ENCODE measurements around the gene CEMP1.

The CEMP1 gene

DNA sequence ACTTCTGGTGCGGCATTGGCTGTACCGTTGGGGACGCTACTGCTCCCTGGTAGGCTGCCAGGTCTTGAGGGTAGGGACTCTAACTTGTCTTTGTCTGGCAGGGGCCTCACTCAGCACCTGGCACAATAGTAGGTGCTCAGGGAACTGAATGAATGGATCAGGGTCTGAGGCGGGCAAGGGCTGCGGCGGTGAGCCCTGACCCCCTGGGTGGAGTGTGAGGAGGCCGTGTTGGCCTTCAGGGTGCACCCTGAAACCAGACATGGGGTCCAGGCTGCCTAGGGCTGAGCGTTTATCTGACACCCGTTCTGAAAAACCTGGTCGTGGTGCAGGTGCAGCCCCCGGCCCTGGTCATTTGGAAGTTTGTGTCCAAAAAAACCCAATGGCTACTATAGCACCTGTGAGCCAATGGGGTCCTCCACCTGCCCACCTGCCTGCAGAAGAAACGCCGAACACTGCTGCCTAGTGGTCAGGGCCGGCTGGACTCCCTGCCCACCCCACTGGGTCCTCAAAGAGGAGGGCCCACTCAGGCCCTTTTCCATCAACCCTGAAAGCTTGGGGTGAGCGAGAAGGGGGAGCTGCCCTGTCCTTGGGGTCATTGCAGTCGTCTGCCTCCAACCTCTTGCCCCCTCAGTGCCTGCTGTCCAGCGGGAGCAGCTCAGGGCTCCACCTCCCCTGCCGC lies 22.3 kb downstream of the CEMP1 start:
- H3K9me3 ChIP-seq (ENCODE audit: control insufficient read depth, insufficient read depth, low read length) = no peaks in the 10 kb centered on the region
- H3K27ac ChIP-seq (ENCODE audit: low read depth, low read length) = no peak overlapping the region
- H3K4me1 ChIP-seq (ENCODE audit: control insufficient read depth, insufficient read depth, low read length) = peaks cover 16% of the 10 kb centered on the region; the same call in 1 of the 2 replicates
- H3K27me3 ChIP-seq (ENCODE audit: control insufficient read depth, insufficient read depth, low read length) = no peaks in the 10 kb centered on the region
- H3K36me3 ChIP-seq (ENCODE audit: control insufficient read depth, insufficient read depth, low read length) = no peaks in the 10 kb centered on the region
- H3K9ac ChIP-seq (ENCODE audit: low read depth, low read length) = no peak overlapping the region
- no peak overlapping the region for H3K4me3 ChIP-seq (ENCODE audit: low read depth, low read length)

DNA sequence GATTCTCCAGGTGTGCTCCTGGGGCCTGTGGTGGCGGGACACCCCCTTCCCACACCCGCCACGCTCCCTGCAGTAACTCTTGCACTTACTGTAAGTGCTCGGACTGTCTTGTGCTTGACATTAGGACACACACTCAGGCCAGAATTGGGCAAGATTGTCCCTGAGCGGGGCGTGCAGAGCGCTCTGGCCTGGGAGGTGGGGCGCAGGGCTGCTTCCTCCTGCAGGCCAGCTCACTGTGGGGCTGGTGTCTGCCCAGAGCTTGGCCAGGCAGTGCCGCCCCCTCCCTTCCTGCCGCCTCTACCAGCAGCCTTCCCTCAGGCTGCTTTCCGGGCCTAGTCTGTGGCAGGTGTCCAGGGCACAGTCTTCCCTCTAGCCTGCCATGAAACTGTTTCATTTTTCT lies 23.5 kb downstream of the CEMP1 start:
- H3K9me3 ChIP-seq (ENCODE audit: control insufficient read depth, insufficient read depth, low read length) = no peaks in the 10 kb centered on the region
- H3K4me3 ChIP-seq (ENCODE audit: low read depth, low read length) = no peak overlapping the region
- H3K4me1 ChIP-seq (ENCODE audit: control insufficient read depth, insufficient read depth, low read length) = peaks cover 10% of the 10 kb centered on the region; the same call in 1 of the 2 replicates
- no peaks in the 10 kb centered on the region for H3K27me3 ChIP-seq (ENCODE audit: control insufficient read depth, insufficient read depth, low read length)
- H3K36me3 ChIP-seq (ENCODE audit: control insufficient read depth, insufficient read depth, low read length) = no peaks in the 10 kb centered on the region
- no peak overlapping the region for H3K9ac ChIP-seq (ENCODE audit: low read depth, low read length)
- H3K27ac ChIP-seq (ENCODE audit: low read depth, low read length) = no peak overlapping the region

DNA sequence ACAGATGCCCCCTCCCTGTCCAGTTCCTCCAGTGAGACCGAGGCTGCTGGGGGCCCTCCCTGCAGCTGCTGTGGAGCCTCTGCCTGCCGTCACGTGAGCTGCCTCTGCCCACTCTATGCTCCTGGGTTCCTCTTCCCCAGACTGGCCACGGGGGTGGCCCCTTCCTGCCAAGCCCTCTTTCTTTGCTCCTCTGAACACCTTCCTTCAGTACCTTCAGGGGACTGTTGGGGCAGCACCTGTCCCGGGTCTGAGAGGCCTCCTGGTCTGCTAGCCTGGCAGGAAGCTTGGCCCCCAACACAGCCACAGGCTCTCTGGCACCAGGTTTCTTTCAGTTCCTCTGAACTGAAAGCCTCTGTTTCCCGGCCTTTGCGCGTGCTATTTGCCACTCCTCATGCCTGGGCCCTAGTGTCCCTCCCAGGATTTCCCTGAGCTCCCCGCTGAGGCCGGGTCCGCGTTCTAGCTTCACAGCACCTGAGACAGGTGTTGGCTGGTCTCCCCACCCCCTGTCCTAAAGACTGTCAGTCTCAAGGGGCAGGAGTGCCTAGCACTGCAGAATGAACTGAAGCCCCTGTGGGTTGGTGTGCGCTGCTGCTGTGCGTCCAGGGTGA lies 24.1 kb downstream of the CEMP1 start:
- H3K4me3 ChIP-seq (ENCODE audit: low read depth, low read length) = no peak overlapping the region

DNA sequence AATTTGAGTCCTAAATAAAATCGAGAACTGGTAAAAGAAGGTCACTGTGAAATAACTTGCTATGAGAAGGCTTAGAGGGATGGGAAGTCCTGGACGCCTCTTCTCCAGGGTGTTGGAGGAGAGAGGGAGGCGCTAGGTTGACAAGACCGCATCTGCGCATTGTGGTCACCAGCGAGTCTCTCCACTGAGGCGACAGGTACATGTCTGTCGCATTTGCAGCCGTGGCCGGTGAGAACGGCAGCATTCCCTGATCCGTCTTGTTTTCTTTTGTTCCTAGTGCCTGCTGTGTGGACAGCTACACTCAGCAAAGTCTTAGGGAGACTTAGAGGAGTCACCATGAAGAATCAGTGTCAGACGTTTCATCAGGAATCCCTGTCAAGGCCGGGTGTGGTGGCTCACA lies 25.5 kb downstream of the CEMP1 start:
- H3K9ac ChIP-seq (ENCODE audit: low read depth, low read length) = no peak overlapping the region
- H3K27me3 ChIP-seq (ENCODE audit: control insufficient read depth, insufficient read depth, low read length) = no peaks in the 10 kb centered on the region
- H3K4me3 ChIP-seq (ENCODE audit: low read depth, low read length) = no peak overlapping the region
- peaks cover 8% of the 10 kb centered on the region for H3K4me1 ChIP-seq (ENCODE audit: control insufficient read depth, insufficient read depth, low read length)
- H3K27ac ChIP-seq (ENCODE audit: low read depth, low read length) = no peak overlapping the region
- H3K36me3 ChIP-seq (ENCODE audit: control insufficient read depth, insufficient read depth, low read length) = no peaks in the 10 kb centered on the region
- no peaks in the 10 kb centered on the region for H3K9me3 ChIP-seq (ENCODE audit: control insufficient read depth, insufficient read depth, low read length)

More for the DNA sequence above, 24.1 kb downstream of the CEMP1 start:
- Histone ChIP-seq H3K36me3 (ENCODE audit: control insufficient read depth, insufficient read depth, low read length) (no peaks in the 10 kb centered on the region), H3K9ac (ENCODE audit: low read depth, low read length) (no peak overlapping the region), H3K4me1 (ENCODE audit: control insufficient read depth, insufficient read depth, low read length) (0 out of 2 replicates have a peak, but pooled peaks cover 7% of the 10 kb centered on the region), H3K27ac (ENCODE audit: low read depth, low read length) (no peak overlapping the region), H3K27me3 (ENCODE audit: control insufficient read depth, insufficient read depth, low read length) (no peaks in the 10 kb centered on the region), H3K9me3 (ENCODE audit: control insufficient read depth, insufficient read depth, low read length) (no peaks in the 10 kb centered on the region)

DNA sequence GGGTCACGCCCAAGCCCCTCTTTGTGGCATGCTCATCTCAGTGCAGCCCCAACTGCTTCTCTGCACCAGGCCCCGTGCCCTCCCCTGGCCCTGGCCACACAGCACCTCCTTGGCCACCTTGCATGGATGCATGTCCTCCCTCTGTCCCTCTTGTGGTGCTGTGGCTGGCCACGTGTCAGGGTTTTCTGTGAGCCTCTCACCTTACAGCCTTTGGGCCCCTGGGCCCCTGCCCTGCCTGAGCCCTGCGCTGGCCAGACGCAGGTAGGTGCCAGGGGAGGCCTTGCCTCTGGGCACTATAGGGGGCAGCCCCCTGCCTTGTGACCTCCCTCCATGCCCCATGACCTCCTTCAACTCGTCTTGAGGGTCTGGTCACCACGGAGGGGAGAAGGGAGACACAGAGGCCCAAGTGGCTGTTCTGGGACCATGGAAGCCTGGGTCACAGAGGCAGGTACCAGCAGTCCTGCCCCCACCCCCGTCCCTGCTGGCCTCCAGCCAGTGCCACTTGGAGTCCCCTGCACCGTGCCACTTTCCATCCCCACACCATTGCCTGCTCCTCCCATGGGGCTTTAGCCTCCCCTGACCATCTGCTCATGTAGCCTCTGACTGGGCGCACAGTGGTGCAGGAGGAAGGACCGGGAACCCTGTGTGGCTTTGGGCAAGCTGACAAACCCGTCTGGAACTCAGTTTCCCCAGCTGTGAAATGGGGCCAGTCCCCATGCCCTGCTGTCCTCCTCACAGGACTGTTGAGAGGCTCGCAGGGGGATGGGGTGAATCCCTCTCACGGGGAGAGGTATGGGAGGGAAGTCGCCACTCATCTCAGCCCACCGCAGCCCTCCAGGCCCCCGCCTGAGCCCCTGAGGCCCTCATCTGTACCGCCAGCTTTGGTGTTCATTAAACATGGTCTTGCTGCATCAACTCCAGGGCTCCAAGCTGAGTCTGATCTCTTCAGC lies 29.0 kb downstream of the CEMP1 start:
- peak overlapping the region; percentile 33 for H3K27ac ChIP-seq (ENCODE audit: low read depth, low read length)
- no peaks in the 10 kb centered on the region for H3K9me3 ChIP-seq (ENCODE audit: control insufficient read depth, insufficient read depth, low read length)
- peaks cover 8% of the 10 kb centered on the region for H3K4me1 ChIP-seq (ENCODE audit: control insufficient read depth, insufficient read depth, low read length)
- no peak overlapping the region for H3K9ac ChIP-seq (ENCODE audit: low read depth, low read length)
- peak overlapping the region; percentile 58; the same call in 1 of the 2 replicates for H3K4me3 ChIP-seq (ENCODE audit: low read depth, low read length)
- H3K36me3 ChIP-seq (ENCODE audit: control insufficient read depth, insufficient read depth, low read length) = peaks cover 16% of the 10 kb centered on the region
- no peaks in the 10 kb centered on the region for H3K27me3 ChIP-seq (ENCODE audit: control insufficient read depth, insufficient read depth, low read length)

DNA sequence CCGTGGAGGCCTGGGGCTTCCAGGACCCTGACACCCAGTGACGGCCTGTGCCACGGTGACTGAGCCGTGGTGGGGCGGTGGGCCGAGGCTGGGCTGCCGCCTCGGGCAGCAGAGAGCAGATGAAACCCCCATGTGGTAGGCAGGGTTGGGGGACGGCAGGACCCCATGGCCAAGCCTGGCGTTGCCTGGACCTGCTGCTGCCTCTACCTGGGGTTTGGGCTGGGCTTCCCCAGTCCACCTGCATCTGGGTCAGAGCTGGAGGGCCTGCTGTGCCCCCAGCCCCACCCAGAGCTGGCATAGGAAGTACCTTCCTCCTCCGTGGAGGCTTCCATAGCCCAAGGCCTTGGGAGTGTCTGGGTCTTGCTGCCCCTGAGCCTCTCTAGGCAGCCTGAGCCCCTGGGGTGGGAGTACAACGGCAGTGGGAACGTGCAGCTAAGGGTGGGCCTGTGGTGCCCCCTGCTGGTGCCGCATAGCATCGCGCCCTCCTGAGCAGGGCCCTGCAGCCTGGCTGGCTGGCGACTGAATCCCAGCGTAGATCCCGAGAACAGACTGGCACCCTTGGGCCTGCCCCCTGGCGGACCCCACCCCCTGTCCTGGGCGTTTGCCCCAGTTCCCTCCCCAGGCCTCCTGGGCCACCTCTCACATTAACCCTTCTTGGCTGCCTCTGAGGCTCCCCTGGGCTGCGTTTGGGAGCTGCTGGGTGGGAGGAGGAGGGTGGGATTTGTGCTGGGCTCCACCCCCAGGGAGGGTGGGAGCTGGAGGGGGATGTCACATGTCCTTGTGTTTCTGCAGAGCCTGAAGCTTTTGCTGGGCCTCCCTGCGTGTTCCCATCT lies 30.1 kb downstream of the CEMP1 start:
- peaks cover 26% of the 10 kb centered on the region for H3K36me3 ChIP-seq (ENCODE audit: control insufficient read depth, insufficient read depth, low read length)
- peak overlapping the region; percentile 58 for H3K4me3 ChIP-seq (ENCODE audit: low read depth, low read length)
- peaks cover 8% of the 10 kb centered on the region for H3K4me1 ChIP-seq (ENCODE audit: control insufficient read depth, insufficient read depth, low read length)
- no peaks in the 10 kb centered on the region for H3K9me3 ChIP-seq (ENCODE audit: control insufficient read depth, insufficient read depth, low read length)
- no peak overlapping the region for H3K9ac ChIP-seq (ENCODE audit: low read depth, low read length)
- H3K27me3 ChIP-seq (ENCODE audit: control insufficient read depth, insufficient read depth, low read length) = no peaks in the 10 kb centered on the region
- peak overlapping the region; percentile 33 for H3K27ac ChIP-seq (ENCODE audit: low read depth, low read length)

DNA sequence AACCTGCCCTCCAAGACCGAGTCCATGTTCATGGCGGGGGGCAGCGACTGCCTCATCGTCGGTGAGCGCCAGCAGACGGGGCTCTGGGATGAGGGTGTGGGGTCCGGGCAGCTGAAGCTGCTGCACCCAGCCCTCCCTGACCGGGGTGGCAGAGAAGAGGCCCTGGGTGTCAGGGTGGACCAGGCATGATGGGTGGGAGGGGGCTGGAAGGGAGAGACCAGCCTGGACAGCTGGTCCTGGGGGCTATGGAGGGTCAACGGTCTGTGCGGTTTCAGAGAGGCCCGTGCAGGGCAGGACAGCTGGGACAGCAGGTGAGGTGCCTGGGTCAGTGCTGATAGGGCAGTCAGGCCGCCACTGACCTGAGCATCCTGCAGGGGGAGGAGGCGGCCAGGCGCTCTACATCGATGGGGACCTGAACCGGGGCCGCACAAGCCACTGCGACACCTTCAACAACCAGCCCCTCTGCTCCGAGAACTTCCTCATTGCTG lies 30.7 kb downstream of the CEMP1 start:
- H3K9ac ChIP-seq (ENCODE audit: low read depth, low read length) = no peak overlapping the region
- H3K4me3 ChIP-seq (ENCODE audit: low read depth, low read length) = no peak overlapping the region
- H3K9me3 ChIP-seq (ENCODE audit: control insufficient read depth, insufficient read depth, low read length) = no peaks in the 10 kb centered on the region
- no peak overlapping the region for H3K27ac ChIP-seq (ENCODE audit: low read depth, low read length)
- peaks cover 8% of the 10 kb centered on the region for H3K4me1 ChIP-seq (ENCODE audit: control insufficient read depth, insufficient read depth, low read length)
- H3K27me3 ChIP-seq (ENCODE audit: control insufficient read depth, insufficient read depth, low read length) = no peaks in the 10 kb centered on the region
- peaks cover 29% of the 10 kb centered on the region for H3K36me3 ChIP-seq (ENCODE audit: control insufficient read depth, insufficient read depth, low read length)

DNA sequence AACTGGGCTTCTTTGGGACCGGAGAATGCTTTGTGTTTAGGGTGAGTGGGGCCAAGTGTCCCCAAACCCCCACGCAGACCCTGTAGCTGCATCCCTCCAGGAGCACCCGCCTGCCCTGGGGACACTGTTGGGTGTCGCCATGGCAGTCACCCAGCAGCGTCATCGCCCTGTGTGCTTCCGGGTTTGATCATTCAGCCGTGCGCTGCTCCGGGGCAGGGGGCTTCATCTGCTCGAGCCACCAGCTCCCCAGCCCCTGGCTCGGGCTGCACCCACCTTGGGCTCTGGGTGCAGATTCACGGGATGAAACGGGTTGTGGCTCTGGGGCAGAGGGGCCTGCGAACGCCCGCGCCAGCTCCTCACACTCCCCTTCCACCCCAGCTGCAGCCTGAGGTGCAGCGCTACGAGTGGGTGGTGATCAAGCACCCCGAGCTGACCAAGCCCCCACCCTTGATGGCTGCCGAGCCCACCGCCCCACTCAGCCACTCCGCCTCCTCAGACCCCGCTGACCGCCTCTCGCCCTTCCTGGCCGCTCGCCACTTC lies 31.2 kb downstream of the CEMP1 start:
- H3K36me3 ChIP-seq (ENCODE audit: control insufficient read depth, insufficient read depth, low read length) = peaks cover 29% of the 10 kb centered on the region
- H3K27me3 ChIP-seq (ENCODE audit: control insufficient read depth, insufficient read depth, low read length) = no peaks in the 10 kb centered on the region
- H3K4me1 ChIP-seq (ENCODE audit: control insufficient read depth, insufficient read depth, low read length) = peaks cover 8% of the 10 kb centered on the region
- no peak overlapping the region for H3K9ac ChIP-seq (ENCODE audit: low read depth, low read length)
- no peak overlapping the region for H3K27ac ChIP-seq (ENCODE audit: low read depth, low read length)
- no peaks in the 10 kb centered on the region for H3K9me3 ChIP-seq (ENCODE audit: control insufficient read depth, insufficient read depth, low read length)
- no peak overlapping the region for H3K4me3 ChIP-seq (ENCODE audit: low read depth, low read length)

DNA sequence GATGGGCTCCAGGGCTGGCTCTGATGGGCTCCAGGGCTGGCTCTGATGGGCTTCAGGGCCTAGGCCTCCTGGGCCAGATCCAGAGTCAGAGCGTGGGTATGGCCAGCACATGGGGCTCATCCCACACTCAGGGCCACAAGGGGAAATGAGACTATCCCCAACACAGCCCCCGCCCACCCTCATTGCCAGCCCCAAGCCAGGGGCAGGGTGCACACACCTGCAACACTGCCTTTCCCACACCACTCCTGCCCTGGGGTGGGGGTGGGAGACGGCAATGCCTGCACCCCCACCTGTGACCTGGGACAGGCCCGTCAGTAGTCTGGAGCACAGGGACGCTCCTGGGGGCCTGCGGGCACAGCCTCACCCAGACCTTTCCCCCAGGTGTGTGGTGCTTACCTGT lies 31.8 kb downstream of the CEMP1 start:
- peaks cover 8% of the 10 kb centered on the region for H3K4me1 ChIP-seq (ENCODE audit: control insufficient read depth, insufficient read depth, low read length)
- H3K9me3 ChIP-seq (ENCODE audit: control insufficient read depth, insufficient read depth, low read length) = no peaks in the 10 kb centered on the region
- H3K27me3 ChIP-seq (ENCODE audit: control insufficient read depth, insufficient read depth, low read length) = no peaks in the 10 kb centered on the region
- H3K9ac ChIP-seq (ENCODE audit: low read depth, low read length) = no peak overlapping the region
- H3K36me3 ChIP-seq (ENCODE audit: control insufficient read depth, insufficient read depth, low read length) = peaks cover 29% of the 10 kb centered on the region
- no peak overlapping the region for H3K4me3 ChIP-seq (ENCODE audit: low read depth, low read length)
- H3K27ac ChIP-seq (ENCODE audit: low read depth, low read length) = no peak overlapping the region
